ENCODE measurements around the gene ZFP92.

ZFP92 gene

GRCh38 chrX:153449368-153450113 lies 38.3 kb downstream of the ZFP92 start:
- DNase-seq (ENCODE audit: low read depth), result no peak
- TF ChIP-seq, protein P1, sequence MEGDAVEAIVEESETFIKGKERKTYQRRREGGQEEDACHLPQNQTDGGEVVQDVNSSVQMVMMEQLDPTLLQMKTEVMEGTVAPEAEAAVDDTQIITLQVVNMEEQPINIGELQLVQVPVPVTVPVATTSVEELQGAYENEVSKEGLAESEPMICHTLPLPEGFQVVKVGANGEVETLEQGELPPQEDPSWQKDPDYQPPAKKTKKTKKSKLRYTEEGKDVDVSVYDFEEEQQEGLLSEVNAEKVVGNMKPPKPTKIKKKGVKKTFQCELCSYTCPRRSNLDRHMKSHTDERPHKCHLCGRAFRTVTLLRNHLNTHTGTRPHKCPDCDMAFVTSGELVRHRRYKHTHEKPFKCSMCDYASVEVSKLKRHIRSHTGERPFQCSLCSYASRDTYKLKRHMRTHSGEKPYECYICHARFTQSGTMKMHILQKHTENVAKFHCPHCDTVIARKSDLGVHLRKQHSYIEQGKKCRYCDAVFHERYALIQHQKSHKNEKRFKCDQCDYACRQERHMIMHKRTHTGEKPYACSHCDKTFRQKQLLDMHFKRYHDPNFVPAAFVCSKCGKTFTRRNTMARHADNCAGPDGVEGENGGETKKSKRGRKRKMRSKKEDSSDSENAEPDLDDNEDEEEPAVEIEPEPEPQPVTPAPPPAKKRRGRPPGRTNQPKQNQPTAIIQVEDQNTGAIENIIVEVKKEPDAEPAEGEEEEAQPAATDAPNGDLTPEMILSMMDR (IDR thresholded peaks at IDR 0.05; ENCODE audit: insufficient read depth, low read depth, low read length, missing control alignments), result no peak
- no peak overlapping the region for H3K4me3 ChIP-seq (ENCODE audit: low read depth, low read length)

DNA sequence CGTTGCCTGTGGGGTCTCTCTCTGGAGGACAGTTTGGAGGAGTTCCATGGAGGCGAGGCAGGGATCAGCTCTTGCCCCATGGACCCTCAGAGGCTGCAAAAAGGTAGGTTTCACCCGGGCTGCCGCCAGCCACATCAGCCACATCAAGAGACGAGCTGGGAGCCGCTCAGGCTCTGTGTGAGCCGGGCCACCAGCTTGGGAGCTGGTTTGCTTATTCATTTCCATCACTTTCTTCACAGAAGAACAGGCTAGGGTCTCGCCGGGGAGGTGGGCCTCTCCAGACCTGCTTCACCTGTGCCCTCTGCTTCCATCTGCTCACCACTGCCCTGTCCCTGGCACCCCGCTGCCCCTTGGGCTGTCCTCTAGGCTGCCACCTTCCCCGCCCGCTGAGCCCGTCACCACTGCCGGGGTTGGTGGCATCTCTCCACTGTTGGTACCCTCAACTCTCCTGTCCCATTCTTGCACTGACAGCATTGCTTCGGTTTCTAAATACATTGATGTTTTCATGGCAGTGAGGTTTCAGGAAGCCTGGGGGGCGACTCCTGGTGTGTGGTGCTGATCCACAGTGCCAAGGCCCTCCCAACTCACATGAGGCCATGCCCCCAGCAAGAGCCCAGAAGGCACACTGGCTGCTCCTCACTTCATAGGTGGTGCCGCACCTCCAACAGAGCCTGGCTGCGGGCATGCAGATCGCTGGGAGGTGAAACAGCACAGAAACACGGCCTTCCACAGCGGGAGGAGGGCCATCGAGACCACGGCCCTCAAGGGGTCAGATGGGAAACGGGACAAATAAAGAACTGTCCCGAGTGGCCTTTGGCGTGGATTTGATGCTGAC lies 39.1 kb downstream of the ZFP92 start:
- TF ChIP-seq, protein P1 (IDR thresholded peaks at IDR 0.05; ENCODE audit: insufficient read depth, low read depth, low read length, missing control alignments), result no peak
- DNase-seq (ENCODE audit: low read depth), result no peak

GRCh38 chrX:153450949-153451277 lies 39.6 kb downstream of the ZFP92 start:
- H3K4me3 ChIP-seq (ENCODE audit: low read depth, low read length), result no peak overlapping the region
- TF ChIP-seq, protein P1 (IDR thresholded peaks at IDR 0.05; ENCODE audit: insufficient read depth, low read depth, low read length, missing control alignments), result no peak
- no peak for DNase-seq (ENCODE audit: low read depth)

More for the DNA sequence above, 39.1 kb downstream of the ZFP92 start:
- no peak overlapping the region for H3K4me3 ChIP-seq (ENCODE audit: low read depth, low read length)

- no peak for DNase-seq (ENCODE audit: low read depth)
- TF ChIP-seq, protein P1 (IDR thresholded peaks at IDR 0.05; ENCODE audit: insufficient read depth, low read depth, low read length, missing control alignments), result no peak
- H3K4me3 ChIP-seq (ENCODE audit: low read depth, low read length), result no peak overlapping the region
Measured at GRCh38 chrX:153454901-153455550, 43.8 kb downstream of the ZFP92 start.

DNA sequence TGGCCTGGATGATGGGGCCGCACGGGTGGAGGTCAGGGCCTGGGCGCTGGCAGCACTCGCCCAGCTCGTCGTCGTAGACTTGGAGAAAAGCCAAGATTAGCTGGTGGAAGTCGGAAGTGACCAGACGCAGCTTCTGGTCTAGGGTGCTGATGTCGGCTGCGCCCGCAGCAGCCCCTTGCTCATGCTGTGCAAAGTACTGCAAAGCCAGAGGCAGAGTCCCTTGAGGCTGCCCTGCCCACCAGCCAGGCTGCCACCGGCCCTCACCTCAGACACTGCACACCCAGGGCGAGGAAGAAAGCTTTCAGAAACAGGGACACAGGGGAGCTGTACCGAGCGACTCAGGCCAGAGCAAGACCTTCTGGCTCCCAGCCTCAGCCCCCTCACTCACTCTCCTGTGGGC lies 44.3 kb downstream of the ZFP92 start:
- no peak overlapping the region for H3K4me3 ChIP-seq (ENCODE audit: low read depth, low read length)
- no peak for DNase-seq (ENCODE audit: low read depth)
- TF ChIP-seq, protein P1 (IDR thresholded peaks at IDR 0.05; ENCODE audit: insufficient read depth, low read depth, low read length, missing control alignments), result no peak

DNA sequence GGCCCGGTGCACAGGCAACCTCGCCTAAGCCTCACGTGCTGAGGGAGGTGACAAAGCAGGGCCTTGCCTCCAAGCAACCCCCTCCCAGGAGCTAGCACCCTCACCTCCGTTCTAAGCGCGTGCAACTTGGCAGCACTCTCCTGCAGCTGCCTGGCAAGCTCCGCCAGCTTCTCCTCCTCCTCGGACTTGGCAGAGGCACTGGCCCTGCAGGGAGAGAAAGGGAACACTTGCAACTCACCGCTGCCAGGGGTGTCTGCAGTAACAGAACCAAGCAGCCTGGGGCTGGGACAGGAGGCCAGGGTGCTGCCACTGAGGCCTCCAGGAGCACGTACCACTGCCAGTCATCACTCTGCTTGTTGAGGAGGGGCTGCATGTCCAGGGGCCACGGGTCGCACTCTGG lies 44.9 kb downstream of the ZFP92 start:
- no peak overlapping the region for H3K4me3 ChIP-seq (ENCODE audit: low read depth, low read length)
- TF ChIP-seq, protein P1 (IDR thresholded peaks at IDR 0.05; ENCODE audit: insufficient read depth, low read depth, low read length, missing control alignments), result no peak
- no peak for DNase-seq (ENCODE audit: low read depth)

Measured in GM12865 (cell line).